Neural cell (in vitro differentiated cells): ENCODE measurements around the gene NOL3.

Source experiments
- MXI1 ChIP-seq: fragments of 450-650 bp; conservative IDR thresholded peaks from 2 replicates; pipeline ENCODE4 v1.6.1; 2014; ENCODE audit warnings: antibody characterized with exemption, mild to moderate bottlenecking; ENCODE audit not compliant: poor library complexity, severe bottlenecking
- POLR2AphosphoS5 ChIP-seq: IDR thresholded peaks from 2 replicates; pipeline ENCODE4 v1.6.1; 2012
- TF ChIP-seq, protein P1 (sequence below): fragments of 450-650 bp; IDR thresholded peaks from 2 replicates; pipeline ENCODE4 v1.5.1; 2014; ENCODE audit warnings: antibody characterized with exemption, mild to moderate bottlenecking, moderate library complexity; ENCODE audit not compliant: poor library complexity, severe bottlenecking

GRCh38 chr16:67156143-67156844 is 14.0 kb upstream of the NOL3 start:
- TF ChIP-seq, protein P1, sequence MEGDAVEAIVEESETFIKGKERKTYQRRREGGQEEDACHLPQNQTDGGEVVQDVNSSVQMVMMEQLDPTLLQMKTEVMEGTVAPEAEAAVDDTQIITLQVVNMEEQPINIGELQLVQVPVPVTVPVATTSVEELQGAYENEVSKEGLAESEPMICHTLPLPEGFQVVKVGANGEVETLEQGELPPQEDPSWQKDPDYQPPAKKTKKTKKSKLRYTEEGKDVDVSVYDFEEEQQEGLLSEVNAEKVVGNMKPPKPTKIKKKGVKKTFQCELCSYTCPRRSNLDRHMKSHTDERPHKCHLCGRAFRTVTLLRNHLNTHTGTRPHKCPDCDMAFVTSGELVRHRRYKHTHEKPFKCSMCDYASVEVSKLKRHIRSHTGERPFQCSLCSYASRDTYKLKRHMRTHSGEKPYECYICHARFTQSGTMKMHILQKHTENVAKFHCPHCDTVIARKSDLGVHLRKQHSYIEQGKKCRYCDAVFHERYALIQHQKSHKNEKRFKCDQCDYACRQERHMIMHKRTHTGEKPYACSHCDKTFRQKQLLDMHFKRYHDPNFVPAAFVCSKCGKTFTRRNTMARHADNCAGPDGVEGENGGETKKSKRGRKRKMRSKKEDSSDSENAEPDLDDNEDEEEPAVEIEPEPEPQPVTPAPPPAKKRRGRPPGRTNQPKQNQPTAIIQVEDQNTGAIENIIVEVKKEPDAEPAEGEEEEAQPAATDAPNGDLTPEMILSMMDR, result no peak
- TF ChIP-seq POLR2AphosphoS5, result no peak
- TF ChIP-seq MXI1, result no peak
